Heart left ventricle (tissue), 16 donors: ENCODE results near the gene PITHD1. TPM values are rescaled to one million over a fixed set of nuclear protein-coding genes. Genes with fewer than 3 reads are reported as not detected.

Experiments
- ATAC-seq, 4 donors: fragments of 200-7000 bp; cut with Tn5 transposase; one replicate each; pipeline ENCODE4 v1.9.1; 2020 to 2022; ENCODE audit warnings: moderate library complexity in 4 of 4, mild to moderate bottlenecking in 3 of 4, moderate number of reproducible peaks in 1 of 4
- DNase-seq, 5 donors: peaks; one replicate each; pipeline ENCODE4 v3.0.0-alpha.2; 2020
- H3K27ac ChIP-seq, 12 donors: fragments of 200-600 bp; sonication (generic) in 4 of 12; one replicate each; pipeline versions ENCODE4 v1.5.0 to v1.8.0; 2016 to 2022; ENCODE audit warnings: mild to moderate bottlenecking in 2 of 12
- H3K27me3 ChIP-seq, 9 donors: fragments of 200-600 bp; sonication (generic) in 2 of 9; one replicate each; pipeline versions ENCODE4 v1.5.1 to v1.8.0; 2016 to 2022; ENCODE audit warnings: mild to moderate bottlenecking in 3 of 9
- H3K36me3 ChIP-seq, 9 donors: fragments of 200-600 bp; sonication (generic) in 2 of 9; one replicate each; pipeline versions ENCODE4 v1.5.0 to v1.8.0; 2018 to 2022; ENCODE audit warnings: mild to moderate bottlenecking in 2 of 9
- H3K4me1 ChIP-seq, 12 donors: fragments of 200-600 bp; sonication (generic) in 4 of 12; one replicate each; pipeline versions ENCODE4 v1.5.0 to v1.8.0; 2016 to 2022; ENCODE audit warnings: mild to moderate bottlenecking in 3 of 12
- H3K4me3 ChIP-seq, 12 donors: fragments of 200-600 bp; sonication (generic) in 4 of 12; one replicate each; pipeline versions ENCODE4 v1.5.0 to v1.8.0; 2017 to 2022; ENCODE audit warnings: mild to moderate bottlenecking in 9 of 12, moderate library complexity in 4 of 12
- H3K9me3 ChIP-seq, 12 donors: fragments of 200-600 bp; sonication (generic) in 4 of 12; one replicate each; pipeline versions ENCODE4 v1.5.0 to v1.8.0; 2016 to 2022; ENCODE audit warnings: mild to moderate bottlenecking in 1 of 12
- POLR2A ChIP-seq, 2 donors: fragments of 450-650 bp; IDR thresholded peaks; one replicate each; pipeline ENCODE4 v1.6.1; 2017; ENCODE audit warnings: antibody characterized with exemption in 2 of 2, mild to moderate bottlenecking in 2 of 2, moderate library complexity in 2 of 2
- WGBS, 4 donors: extraction: QIAGEN DNeasy Blood & Tissue Kit in 2 of 4; methylation state at CpG; one replicate each; pipeline versions ENCODE4 v1.1.5 to v1.1.7; 2013 to 2018; 5-methylcytosine and 5-hydroxymethylcytosine counted together
- intact Hi-C, 10 donors: fragments of 100-400 bp; cut with DNase I; formaldehyde crosslinking; loops; one replicate each; pipeline versions ENCODE4 v1.11.1 to v1.14.2; 2022
- polyA plus RNA-seq, 2 donors: library from polyadenylated mRNA; stranded (reverse); fragments of 200-250 nt; gene quantifications; one replicate each; pipeline ENCODE4 v1.2.3, GENCODE V29; 2013
- total RNA-seq, 9 donors: library from RNA; depleted of rRNA in 2 of 9; stranded (reverse); fragments of >200 nt in 2 of 9; fragmentation: NEBNext Ultra II Directional in 3 of 9; extraction: Animal tissue kit (Norgen Biotek cat#: 25700) in 3 of 9; gene quantifications; one replicate each; pipeline versions ENCODE4 v1.1.0 to v1.2.4, GENCODE V29; 2016 to 2023
- TF ChIP-seq, protein P1 (sequence below), 12 donors: fragments of 200-600 bp; sonication (generic) in 4 of 12; IDR thresholded peaks; one replicate each; pipeline versions ENCODE4 v1.5.0 to v1.8.0; 2018 to 2022; ENCODE audit warnings: antibody characterized with exemption in 12 of 12, mild to moderate bottlenecking in 5 of 12
- donor health status: ischemic (EF 13 %, LVEDD 7.1; RV severe dilation, severe dysfunction).
- donor health status: healthy with polysubstance abuse.
- donor health status: DM: no; HTN: yes; CAD: no.
- donor health status: DM: no; HTN: no; CAD: no.
- donor health status: ischemic (EF 25% LVEDD 6.9; RV normal size, moderate dysfunction).
- donor health status: ischemic (EF 25% LVEDD 5.7; RV mildly dilated, moderate dysfunction).
- donor health status: healthy.
- donor health status: DM: yes; HTN: yes; CAD: no.
- donor health status: ischemic (EF 35%, LVEDD 5.7; RV mildly dilated, moderate dysfunction).
- donor health status: nonischemic (EF 11% LVEDD 7.7; RV severe dilation, severe dysfunction).
- donor health status: DM: yes; HTN: yes; CAD: no.
- donor health status: PGD.
- donor health status: ischemic (EF 29% LVEDD 5.4; RV normal size, mild dysfunction).
- donor health status: nonischemic (EF 23%, LVEDD 6.1; RV moderate dilation, normal function).

Gene PITHD1
- total and polyA plus RNA-seq, 11 donors, result 31.8 to 86.4 (median 46.2) TPM

DNA sequence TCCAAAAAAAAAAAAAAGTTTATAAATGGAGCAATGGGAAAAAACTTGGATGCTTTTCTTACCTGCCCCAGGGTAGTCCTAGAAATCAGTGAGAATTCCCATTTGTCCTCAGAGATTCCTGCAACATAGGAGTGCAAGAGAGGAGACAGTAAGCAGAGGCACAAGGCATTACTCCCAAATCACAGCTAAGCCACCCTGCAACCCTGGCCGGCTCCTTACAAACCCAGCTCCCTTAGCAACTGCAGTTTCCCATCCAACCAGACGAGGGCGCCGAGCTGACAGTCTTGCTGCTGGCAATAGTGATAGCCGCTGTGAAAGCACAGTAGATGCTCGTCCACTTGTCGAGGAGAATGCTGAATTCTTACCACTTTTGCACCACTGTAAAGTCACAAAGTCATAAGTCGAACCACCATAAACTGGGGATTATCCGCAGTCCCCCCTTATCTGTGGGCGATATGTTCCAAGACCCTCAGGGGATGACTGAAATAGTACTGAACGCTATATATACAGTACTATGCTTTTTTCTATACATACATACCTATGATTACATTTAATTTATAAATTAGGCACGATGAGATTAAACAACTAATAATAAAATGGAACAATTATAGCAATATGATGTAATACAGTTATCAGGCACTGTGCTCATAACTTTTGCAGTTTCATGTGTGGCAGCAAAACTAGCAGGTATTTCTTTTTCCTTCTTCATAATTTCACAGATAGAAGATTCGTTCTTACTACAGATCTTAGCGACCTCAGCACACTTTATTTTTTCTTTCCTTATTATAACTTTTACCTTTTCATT is 6.0 kb upstream of the PITHD1 start:
- intact Hi-C loops, result loop anchor here in 7 of 10 donors (5.0 to 10.0 kb wide), 5 partner anchors 53 to 145 kb away; partner anchors contain the start of genes FUCA1 (in 6 of the 7), CNR2 (in 1 of the 7) and HMGCL (in 1 of the 7)
- Histone ChIP-seq H3K9me3 (no peaks in the 10 kb centered on the region), H3K4me3 (no peak overlapping the region), H3K27ac (no peak overlapping the region), H3K4me1 (peaks cover 0 to 41% (median 16%) of the 10 kb centered on the region in 12 donors), H3K36me3 (peaks cover 0 to 33% (median 11%) of the 10 kb centered on the region in 9 donors), H3K27me3 (no peaks in the 10 kb centered on the region)
- WGBS, 4 donors, result 11 to 14% (median 13%) methylated on average over 14 of the region's 14 CpGs
- ATAC-seq (peak; percentile 29 to 86 (median 82)), DNase-seq (peak; percentile 82 to 91 (median 86))
- no peak for TF ChIP-seq POLR2A (IDR thresholded peaks at IDR 0.05)
- TF ChIP-seq, protein P1, sequence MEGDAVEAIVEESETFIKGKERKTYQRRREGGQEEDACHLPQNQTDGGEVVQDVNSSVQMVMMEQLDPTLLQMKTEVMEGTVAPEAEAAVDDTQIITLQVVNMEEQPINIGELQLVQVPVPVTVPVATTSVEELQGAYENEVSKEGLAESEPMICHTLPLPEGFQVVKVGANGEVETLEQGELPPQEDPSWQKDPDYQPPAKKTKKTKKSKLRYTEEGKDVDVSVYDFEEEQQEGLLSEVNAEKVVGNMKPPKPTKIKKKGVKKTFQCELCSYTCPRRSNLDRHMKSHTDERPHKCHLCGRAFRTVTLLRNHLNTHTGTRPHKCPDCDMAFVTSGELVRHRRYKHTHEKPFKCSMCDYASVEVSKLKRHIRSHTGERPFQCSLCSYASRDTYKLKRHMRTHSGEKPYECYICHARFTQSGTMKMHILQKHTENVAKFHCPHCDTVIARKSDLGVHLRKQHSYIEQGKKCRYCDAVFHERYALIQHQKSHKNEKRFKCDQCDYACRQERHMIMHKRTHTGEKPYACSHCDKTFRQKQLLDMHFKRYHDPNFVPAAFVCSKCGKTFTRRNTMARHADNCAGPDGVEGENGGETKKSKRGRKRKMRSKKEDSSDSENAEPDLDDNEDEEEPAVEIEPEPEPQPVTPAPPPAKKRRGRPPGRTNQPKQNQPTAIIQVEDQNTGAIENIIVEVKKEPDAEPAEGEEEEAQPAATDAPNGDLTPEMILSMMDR (IDR thresholded peaks at IDR 0.05), result peak; percentile 84 to 94 (median 92)

- Histone ChIP-seq H3K9me3 (no peaks in the 10 kb centered on the region), H3K27ac (no peak overlapping the region), H3K36me3 (peaks cover 0 to 27% (median 11%) of the 10 kb centered on the region in 9 donors), H3K4me3 (no peak overlapping the region), H3K4me1 (peaks cover 0 to 47% (median 21%) of the 10 kb centered on the region in 12 donors), H3K27me3 (no peaks in the 10 kb centered on the region)
- WGBS, 4 donors, result 81 to 88% (median 84%) methylated on average over 10 of the region's 10 CpGs
- DNase-seq, result no peak
- TF ChIP-seq, protein P1 (IDR thresholded peaks at IDR 0.05), result no peak
- no peak for TF ChIP-seq POLR2A (IDR thresholded peaks at IDR 0.05)
- intact Hi-C loops, result loop anchor here in 7 of 10 donors (5.0 to 10.0 kb wide), 5 partner anchors 52 to 144 kb away; partner anchors contain the start of genes FUCA1 (in 6 of the 7), CNR2 (in 1 of the 7) and HMGCL (in 1 of the 7)
- ATAC-seq, result no peak
These were observed 5.4 kb upstream of the PITHD1 start for GRCh38 chr1:23772854-23773242.

DNA sequence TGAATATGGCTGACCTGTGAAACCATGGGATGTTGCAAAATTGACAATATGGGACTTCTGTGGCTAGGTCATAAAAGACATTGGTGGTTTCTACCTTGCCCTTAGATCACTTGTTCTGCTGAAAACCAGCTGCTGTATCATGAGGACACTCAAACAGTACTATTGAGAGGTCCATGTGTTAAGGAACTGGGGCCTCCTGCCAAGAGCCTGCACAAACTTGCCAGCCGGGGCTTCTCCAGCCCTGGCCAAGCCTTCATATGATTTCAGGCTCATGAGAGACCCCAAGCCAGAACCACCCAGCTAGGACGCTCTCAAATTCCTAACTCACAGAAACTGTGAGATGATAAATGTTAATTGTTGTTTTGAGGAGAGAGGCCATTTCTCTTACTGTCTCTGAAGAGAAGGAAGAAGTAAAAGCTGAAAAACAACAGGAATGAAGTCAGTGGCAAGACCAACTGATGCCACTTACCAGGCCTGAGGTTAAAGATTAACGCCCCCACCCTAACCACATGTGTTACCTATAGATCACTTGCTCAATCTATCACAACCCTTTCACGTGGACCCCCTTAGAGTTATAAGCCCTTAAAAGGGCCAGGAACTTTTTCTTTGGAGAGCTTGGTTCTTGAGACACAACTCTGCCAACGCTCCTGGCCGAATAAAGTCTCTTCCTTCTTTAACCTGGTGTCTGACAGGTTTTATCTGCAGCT is 3.9 kb upstream of the PITHD1 start:
- no peak for TF ChIP-seq POLR2A (IDR thresholded peaks at IDR 0.05)
- TF ChIP-seq, protein P1 (IDR thresholded peaks at IDR 0.05), result no peak
- no peaks in the 10 kb centered on the region for H3K27me3 ChIP-seq
- H3K27ac ChIP-seq, result peak overlapping the region in 1 of 12 donors; percentile 12
- H3K36me3 ChIP-seq, result peaks cover 0 to 18% (median 11%) of the 10 kb centered on the region in 9 donors
- H3K4me1 ChIP-seq, result peaks cover under 1 to 46% (median 27%) of the 10 kb centered on the region in 12 donors
- ATAC-seq (no peak), DNase-seq (no peak)
- intact Hi-C loops, result loop anchor here in 7 of 10 donors (5.0 to 10.0 kb wide), 5 partner anchors 50 to 143 kb away; partner anchors contain the start of genes FUCA1 (in 6 of the 7), CNR2 (in 1 of the 7) and HMGCL (in 1 of the 7)
- H3K4me3 ChIP-seq, result no peak overlapping the region
- 71 to 76% (median 73%) methylated on average over 6 of the region's 6 CpGs for WGBS, 4 donors
- no peaks in the 10 kb centered on the region for H3K9me3 ChIP-seq
